ENCODE measurements around the gene CTNNBIP1.

Gene CTNNBIP1

DNA sequence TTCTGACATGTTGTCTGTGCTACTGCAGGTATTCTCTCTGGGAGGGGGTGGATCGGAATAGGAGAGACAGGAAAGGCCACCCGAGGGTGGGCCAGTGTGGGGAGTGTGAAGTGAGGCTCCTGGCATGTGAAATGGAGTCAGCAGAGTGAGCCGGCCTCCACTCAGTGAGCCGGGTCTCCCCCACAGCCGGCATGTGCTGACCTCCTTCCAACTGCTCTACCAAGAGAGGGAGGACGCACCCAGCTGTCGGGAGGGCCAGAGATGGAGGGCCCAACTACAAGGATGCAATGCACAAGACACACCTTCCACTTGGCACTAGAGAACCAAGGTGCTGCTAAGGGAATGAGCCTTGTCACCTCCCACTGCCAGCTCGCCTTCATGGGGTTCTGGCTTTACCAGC lies 58.1 kb downstream of the CTNNBIP1 start:
- no peak for DNase-seq

GRCh38 chr1:9850442-9851162 lies 59.5 kb downstream of the CTNNBIP1 start:
- no peak for DNase-seq

DNA sequence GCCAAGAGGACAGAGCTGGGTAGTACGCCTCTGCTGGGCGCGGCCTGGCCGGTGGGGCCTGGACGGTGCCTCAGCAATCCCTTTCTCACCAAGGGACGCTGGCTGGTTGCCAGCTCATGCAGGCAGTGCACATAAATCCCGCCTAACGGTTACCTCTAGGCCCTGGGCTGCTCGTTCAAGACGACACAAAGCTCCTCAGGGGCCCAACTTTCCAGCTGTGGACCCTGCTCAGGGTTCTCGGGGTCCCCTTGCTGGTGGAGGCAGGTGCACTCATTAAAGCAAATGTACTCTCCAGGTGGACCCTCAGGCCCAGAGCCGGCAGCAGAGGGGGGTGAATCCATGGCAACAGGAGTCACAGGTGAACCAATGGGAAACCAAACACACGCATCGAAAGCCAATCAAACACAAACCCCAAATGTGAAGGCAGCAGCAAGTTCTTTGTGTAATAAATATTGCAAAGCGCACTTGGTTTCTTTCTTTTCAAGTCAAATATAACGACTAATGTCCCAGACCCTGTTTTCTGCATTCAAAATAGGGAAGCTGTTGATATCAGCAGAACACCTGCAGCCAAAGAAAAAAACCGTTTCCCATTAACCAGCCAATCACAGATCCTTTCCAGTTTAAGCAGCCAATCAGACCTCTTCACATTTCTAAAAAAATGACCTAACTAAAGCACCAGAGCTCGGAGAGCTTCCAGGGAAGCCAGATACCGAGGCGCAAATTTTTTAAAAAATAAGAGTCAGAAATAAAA lies 60.2 kb downstream of the CTNNBIP1 start:
- peak in 1 of 2 experiments; percentile 26 for DNase-seq

DNA sequence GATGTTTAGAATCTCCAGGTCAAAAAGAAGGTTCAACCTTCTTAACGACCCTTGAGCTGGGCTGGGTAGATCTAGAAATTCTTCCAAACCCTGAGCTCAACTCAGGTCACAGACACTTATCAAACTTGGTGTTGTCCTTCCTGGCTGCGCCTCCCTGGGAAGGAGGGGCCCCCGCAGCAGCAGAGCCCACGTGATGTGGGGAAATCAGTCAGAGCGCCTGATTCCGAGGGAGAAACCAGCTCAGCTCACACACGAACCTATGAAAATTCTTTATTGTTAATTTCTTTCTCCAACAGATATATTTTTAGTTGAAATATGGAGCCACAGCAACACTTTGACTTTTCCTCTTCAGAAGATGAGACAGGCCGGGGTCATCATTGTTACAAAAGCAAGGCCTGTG lies 62.0 kb downstream of the CTNNBIP1 start:
- no peak for DNase-seq

DNA sequence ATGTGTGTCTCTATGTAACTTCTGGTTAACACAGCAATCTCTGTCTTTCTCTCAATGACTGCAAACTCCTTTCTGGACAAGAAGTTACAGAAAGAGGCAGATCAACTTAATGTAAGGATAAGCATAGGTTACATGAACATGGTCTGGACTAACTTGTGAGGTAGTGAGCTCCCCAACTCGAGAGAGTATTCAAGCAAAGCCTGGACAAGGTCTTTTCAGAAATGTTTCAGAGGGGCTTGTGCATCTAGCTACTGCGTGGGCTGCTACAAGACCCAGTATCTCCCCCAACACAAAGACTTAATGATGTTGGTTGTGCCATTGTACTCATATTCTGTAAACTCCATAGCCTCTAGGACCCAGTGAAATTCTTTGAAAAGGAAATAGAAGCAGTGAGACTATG lies 62.8 kb downstream of the CTNNBIP1 start:
- no peak for DNase-seq

GRCh38 chr1:9846611-9847171 lies 63.4 kb downstream of the CTNNBIP1 start:
- DNase-seq: no peak

- DNase-seq: no peak
These were observed 64.2 kb downstream of the CTNNBIP1 start for GRCh38 chr1:9845914-9846313.

GRCh38 chr1:9844756-9845155 lies 65.3 kb downstream of the CTNNBIP1 start:
- DNase-seq: no peak

- DNase-seq: no peak
These were observed 66.0 kb downstream of the CTNNBIP1 start for GRCh38 chr1:9844106-9844505.

- DNase-seq: peak; percentile 26 to 34
These were observed 66.5 kb downstream of the CTNNBIP1 start for GRCh38 chr1:9843576-9843945.

DNA sequence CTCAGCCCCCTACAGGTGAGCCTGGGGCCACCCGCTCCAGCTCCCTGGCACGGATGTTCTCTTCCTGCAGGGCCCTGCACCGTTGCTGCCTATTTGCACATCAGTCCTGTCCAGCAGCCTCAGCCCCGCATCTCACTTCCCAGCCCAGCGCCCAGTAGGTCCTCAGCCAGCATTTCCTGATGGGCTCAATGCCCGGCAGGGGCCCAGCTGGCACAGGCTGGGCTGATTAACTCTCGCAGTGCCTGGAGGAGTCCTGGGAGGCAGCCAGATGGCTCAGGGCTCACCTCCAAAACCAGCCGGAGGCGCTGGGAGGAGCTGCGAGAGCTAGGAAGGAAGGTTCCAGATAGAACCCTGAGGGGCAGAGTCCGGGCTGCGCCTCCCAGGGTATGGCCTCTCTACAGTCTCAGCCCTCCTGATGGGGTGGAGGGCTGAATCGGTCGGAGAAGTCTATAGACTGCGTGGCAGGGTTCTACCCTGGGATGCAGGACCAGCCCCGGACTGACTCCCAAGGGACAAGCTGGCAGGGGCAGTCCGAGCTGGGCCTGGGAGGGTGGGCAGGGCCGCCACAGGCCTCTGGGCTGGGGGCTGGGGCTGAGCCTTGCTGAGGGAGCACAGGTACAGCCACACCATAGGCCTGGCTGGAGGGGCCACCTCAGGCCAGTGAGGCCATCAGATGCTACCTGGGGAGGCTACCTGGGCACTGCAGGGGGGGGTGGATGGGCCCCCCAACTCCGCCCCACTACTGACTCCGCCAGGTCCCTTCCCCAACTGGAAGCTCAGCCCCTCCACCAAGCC lies 67.1 kb downstream of the CTNNBIP1 start:
- DNase-seq: peak; percentile 11 to 22

DNA sequence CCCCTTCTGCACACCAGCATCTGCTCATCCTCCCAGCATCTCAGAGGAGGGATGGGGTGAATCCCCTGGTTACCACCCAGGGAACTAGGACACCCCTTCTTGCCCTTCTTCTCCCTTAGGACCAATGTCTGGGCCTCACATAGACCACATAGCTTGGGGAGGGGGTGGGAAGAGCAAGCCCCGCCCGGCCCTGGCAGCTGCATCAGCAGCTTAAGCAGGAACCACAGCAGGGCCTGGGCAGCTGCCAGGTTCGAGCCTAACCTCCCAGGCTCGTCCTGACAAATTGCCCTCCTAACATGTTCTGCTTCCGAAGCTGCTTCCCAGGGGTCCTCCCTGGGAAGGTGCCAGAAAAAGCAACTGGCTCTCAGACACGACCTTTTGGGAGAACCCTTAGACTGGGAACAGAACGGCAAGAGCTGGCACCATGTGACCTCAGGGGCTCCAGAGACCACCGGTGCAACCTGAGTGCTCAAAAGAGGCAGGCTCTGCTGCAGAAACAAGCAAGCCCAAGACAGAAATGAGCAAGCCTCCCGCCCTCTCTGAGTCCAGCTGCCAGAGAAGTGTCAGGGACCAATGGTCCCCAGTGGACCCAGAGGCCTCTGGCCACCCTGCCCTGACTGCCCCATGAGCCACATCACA lies 67.9 kb downstream of the CTNNBIP1 start:
- no peak for DNase-seq

DNA sequence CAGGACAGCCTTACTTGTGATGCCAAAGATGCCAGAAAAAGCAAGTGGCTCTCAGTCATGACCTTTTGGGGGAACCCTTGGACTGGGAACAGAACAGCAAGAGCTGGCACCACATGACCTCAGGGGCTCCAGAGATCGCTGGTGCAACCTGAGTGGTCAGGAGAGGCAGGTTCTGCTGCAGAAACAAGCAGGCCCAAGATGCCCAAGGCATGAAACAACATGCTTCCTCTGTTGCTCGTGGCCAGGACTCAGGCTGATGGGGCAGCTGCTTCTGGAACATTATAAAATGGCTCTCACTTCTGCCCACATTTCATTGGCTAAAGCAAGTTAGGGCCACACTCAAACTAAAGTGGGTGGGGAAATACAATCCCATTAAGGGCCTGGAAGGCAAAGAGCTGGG lies 68.6 kb downstream of the CTNNBIP1 start:
- no peak for DNase-seq

DNA sequence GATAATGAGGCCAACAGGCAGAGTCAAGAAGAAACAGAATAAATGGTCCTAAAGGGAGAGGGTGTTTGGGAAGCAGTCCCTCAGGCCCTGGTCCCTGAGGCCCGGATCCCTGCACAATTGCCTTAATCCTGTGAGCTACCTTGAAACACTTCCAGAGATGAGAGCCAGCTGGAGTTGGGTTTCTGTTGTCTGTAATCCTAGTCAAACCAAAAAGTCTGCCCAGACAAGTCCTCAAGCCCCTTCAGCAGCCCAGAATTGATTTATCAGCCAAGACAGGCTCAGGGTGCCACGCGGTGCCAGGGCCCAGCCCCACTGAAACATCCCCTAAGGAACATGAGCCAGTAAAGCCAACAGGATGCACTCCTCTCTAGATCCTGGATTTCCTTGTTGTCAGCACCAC lies 69.9 kb downstream of the CTNNBIP1 start:
- no peak for DNase-seq

DNA sequence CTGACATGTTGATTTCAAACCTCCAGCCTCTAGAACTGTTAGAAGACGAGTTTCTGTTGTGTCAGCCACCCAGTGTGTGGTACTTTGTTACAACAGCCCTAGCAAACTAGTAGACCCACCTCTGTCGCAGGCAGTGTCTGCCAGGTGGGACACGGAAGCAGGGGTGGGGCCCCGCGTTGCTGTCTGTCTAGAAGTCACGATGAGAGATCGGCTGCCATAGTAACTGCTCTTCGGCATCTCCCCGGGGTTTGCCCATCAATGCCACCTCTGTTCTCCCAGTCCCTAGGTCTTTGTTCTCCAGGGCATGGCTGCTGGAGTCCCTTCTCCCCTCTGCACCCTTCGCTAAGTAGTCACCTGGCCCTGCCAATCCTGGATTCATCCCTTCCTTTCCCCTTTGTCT lies 71.1 kb downstream of the CTNNBIP1 start:
- no peak for DNase-seq

GRCh38 chr1:9836632-9836960 lies 73.5 kb downstream of the CTNNBIP1 start:
- DNase-seq: no peak

DNA sequence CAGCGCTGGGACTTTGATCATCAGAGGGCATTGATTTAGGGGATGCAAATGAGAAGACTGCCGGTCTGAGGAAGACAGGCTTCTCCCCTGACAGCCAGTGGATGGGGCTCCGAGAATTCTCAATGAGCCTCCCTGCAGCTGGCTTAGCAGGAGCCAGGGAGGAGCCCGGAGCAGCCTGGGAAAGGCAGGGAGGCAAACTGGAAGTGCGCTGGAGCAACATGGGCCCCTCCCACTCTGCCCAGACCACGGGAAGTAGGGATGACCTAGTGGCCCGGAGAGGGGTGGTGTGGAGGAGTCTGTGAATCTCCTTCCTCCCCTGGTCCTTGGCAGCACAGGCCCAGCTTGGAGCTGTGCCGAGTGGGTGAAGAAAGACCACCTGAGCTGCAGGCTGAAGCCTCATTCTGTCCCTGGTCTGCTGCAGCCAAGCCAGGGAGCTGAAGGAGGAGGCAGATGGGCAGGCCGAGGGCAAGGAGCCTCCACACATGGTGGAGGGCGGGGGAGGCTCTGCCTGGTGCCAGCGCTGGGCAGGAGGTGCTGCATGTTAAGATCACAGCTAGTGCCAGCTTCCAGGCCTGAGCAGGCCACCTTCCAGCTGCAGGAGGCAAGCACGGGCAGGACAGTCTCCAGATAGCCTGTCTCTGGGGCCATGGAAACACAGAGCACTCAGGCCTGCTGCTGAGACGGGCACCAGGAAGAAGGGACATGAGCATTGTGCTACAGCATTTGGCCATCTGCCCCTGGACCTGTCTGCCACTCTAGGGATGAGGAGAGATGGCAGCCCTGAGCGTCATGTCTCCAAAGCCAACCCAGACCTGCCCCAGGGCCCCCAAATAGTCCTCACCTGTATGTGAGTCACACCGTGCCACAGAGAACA lies 74.1 kb downstream of the CTNNBIP1 start:
- peak; percentile 66 to 78 for DNase-seq

DNA sequence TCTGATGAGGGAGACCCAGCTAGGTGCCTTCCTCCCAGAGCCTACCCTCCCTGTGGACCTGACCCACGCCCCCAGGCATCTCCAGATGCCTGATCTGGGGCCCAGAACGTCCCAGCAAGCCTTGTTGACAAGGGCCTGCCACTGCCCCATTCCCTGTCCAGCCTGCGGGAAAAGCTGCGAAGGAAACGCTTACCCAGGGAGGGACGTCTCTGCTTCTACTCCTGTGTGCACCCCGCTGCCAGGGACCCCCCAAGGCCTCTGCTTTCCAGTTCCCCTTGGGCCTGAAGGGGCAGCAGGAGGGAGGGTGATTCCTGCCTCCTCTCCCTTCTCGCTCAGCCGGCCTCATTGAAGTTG lies 74.7 kb downstream of the CTNNBIP1 start:
- DNase-seq: no peak

DNA sequence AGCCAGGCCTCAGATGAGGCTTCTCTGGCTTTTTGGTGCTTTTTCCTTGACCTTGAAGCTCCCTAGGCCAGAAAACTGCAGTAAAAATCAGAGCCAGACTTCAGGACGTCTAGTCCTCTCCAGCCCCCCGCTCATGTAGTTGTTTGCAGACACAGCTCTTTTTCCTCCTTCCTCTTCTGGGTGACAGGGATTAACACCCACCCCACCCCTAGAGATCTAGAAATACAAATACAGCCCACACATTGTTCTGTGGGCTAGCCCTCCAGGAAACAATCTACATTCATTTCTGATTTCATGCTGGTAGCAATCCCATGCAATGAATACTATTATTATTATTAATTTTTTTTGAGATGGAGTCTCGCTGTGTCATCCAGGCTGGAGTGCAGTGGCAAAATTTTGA lies 76.4 kb downstream of the CTNNBIP1 start:
- no peak for DNase-seq

- no peak for DNase-seq
These were observed 82.4 kb downstream of the CTNNBIP1 start for GRCh38 chr1:9827558-9828185.

DNA sequence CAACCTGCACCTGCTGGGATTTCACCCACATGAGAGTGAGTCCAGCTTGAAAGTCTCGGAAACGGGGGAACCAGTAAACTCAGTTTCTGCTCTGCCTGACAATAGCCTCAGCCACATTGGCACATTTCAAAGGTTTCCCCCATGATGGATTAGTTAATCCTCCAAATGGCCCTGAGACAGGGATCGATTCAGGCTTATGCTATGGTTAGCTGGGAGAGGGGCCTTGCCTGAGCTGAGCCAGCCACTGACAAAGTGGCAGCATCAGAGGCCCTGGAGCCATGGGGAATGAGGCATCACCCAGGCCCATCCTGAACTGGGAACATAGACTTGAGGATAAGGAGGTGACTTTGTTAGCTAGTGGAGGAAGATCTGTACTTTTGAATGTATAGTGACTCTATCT lies 83.5 kb downstream of the CTNNBIP1 start:
- DNase-seq: no peak

- no peak for DNase-seq
These were observed 84.0 kb downstream of the CTNNBIP1 start for GRCh38 chr1:9826087-9826486.

Measured in SHP77 (cell line).